PFSK-1 (cell line): ENCODE data around the gene MICU1.

Experiments used
- FOXP2 ChIP-seq: optimal IDR thresholded peaks from 2 replicates; pipeline ENCODE3; 2011; ENCODE audit warnings: borderline replicate concordance, control low read depth, inconsistent platforms; ENCODE audit not compliant: insufficient read depth; ENCODE audit errors: extremely low read length, extremely low read depth
- POLR2AphosphoS5 ChIP-seq: IDR thresholded peaks from 2 replicates; pipeline ENCODE4 v1.6.1; 2012; ENCODE audit warnings: low read depth, mild to moderate bottlenecking, control low read depth, low read length, moderate library complexity
- SIN3A ChIP-seq: IDR thresholded peaks from 2 replicates; pipeline ENCODE4 v1.6.1; 2012; ENCODE audit warnings: mild to moderate bottlenecking, low read length, moderate library complexity, borderline replicate concordance; ENCODE audit not compliant: insufficient read depth
- TAF1 ChIP-seq: IDR thresholded peaks from 2 replicates; pipeline ENCODE4 v1.6.1; 2012; ENCODE audit warnings: low read length, control low read depth, borderline replicate concordance; ENCODE audit not compliant: insufficient read depth
- TF ChIP-seq, protein P1 (sequence below), 2 experiments: IDR thresholded peaks; 2 replicates each; pipeline versions ENCODE4 v1.6.1 to v1.8.0; 2011 to 2012; ENCODE audit warnings: low read depth in 2 of 2, low read length in 2 of 2, control low read depth in 1 of 2, inconsistent platforms in 1 of 2, mild to moderate bottlenecking in 1 of 2, moderate library complexity in 1 of 2; ENCODE audit not compliant: insufficient read depth in 1 of 2

Gene MICU1

DNA sequence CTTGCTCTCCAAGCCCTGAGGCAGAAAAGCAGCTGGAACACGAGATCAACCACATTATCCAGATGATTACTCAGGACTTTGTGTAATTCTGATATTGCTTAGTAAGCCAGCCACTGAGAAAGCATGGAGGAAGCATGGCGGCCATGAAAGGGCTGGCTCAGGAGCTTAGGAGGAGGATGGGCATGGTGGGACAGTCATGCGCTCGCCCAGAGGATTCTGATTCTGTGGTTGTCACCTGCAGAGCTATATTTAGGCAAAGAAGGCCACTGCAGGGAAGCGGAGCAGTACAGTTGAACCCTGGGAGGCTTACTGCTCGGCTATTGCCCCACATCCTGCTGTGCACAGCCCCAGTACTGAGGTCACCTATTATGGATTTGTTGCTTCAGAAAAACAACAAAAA, 142.4 kb downstream of the MICU1 start:
- TF ChIP-seq FOXP2: no peak
- TF ChIP-seq TAF1: no peak
- TF ChIP-seq, protein P1, sequence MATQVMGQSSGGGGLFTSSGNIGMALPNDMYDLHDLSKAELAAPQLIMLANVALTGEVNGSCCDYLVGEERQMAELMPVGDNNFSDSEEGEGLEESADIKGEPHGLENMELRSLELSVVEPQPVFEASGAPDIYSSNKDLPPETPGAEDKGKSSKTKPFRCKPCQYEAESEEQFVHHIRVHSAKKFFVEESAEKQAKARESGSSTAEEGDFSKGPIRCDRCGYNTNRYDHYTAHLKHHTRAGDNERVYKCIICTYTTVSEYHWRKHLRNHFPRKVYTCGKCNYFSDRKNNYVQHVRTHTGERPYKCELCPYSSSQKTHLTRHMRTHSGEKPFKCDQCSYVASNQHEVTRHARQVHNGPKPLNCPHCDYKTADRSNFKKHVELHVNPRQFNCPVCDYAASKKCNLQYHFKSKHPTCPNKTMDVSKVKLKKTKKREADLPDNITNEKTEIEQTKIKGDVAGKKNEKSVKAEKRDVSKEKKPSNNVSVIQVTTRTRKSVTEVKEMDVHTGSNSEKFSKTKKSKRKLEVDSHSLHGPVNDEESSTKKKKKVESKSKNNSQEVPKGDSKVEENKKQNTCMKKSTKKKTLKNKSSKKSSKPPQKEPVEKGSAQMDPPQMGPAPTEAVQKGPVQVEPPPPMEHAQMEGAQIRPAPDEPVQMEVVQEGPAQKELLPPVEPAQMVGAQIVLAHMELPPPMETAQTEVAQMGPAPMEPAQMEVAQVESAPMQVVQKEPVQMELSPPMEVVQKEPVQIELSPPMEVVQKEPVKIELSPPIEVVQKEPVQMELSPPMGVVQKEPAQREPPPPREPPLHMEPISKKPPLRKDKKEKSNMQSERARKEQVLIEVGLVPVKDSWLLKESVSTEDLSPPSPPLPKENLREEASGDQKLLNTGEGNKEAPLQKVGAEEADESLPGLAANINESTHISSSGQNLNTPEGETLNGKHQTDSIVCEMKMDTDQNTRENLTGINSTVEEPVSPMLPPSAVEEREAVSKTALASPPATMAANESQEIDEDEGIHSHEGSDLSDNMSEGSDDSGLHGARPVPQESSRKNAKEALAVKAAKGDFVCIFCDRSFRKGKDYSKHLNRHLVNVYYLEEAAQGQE (IDR thresholded peaks at IDR 0.05; ENCODE audit: insufficient read depth in 1 of 2, low read depth in 2 of 2, low read length in 2 of 2): no peak
- TF ChIP-seq SIN3A: no peak
- TF ChIP-seq POLR2AphosphoS5: no peak

DNA sequence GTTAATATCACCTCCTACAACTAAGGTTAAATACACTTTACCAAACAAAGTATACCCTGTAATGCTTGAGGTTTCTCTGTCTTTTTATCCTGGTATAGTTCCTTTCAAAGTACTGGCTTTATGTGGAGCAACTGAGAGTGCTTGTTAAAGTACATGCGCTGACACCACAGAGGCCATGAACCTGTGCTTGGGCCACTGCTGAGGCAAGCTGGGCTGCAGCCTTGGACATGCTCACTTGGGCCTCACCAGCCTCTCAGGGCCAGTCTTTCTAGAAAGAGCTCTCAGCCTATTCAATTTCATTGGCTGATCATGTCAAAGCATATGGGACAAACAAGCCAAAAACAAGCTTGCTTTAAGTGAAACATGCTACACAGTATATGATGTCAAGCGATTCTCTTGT, 145.0 kb downstream of the MICU1 start:
- no peak for TF ChIP-seq FOXP2
- no peak for TF ChIP-seq SIN3A
- TF ChIP-seq, protein P1 (IDR thresholded peaks at IDR 0.05; ENCODE audit: insufficient read depth in 1 of 2, low read depth in 2 of 2, low read length in 2 of 2): no peak
- TF ChIP-seq POLR2AphosphoS5: no peak
- no peak for TF ChIP-seq TAF1

DNA sequence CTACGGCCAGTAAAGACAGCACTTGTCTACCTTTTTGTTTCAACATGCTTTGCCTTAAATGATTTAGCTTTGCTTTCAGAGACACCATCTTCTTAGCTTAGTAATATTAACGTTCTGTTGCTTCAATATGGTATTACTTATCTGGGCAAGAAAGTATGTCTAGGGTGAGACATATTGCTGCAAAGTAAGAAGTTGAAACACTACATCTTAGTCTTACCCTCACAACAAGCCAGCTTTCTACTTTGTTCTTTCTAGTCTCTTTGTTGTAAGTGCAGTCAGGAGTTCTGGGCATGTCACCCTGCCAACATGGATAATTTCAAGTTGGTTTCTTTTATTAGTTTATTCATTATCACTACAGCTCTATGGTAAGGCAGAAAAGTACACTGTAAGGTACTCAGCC, 148.4 kb downstream of the MICU1 start:
- TF ChIP-seq SIN3A (no peak), POLR2AphosphoS5 (no peak), FOXP2 (no peak), TAF1 (no peak)
- TF ChIP-seq, protein P1 (IDR thresholded peaks at IDR 0.05; ENCODE audit: insufficient read depth in 1 of 2, low read depth in 2 of 2, low read length in 2 of 2): no peak

DNA sequence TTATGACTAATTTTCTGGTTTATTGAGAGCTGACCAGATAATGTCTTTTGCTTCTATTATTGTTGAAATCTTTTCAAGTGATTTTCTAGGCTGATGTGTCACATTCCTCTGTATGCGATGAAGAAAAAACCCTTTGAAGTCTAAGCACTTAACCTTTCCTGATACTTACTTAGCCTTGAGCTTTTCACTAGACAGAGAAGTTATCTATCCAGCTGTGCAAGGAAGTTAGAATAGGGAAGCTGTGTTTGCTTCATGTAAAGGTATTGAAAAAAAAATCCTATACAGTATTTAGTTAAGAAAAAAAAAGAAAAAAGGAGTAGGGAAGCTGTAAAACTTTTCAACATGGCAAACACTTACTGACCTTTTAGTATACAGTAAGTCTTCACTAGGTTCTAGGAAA, 153.6 kb downstream of the MICU1 start:
- TF ChIP-seq SIN3A (no peak), FOXP2 (no peak), TAF1 (no peak), POLR2AphosphoS5 (no peak)
- TF ChIP-seq, protein P1 (IDR thresholded peaks at IDR 0.05; ENCODE audit: insufficient read depth in 1 of 2, low read depth in 2 of 2, low read length in 2 of 2): no peak

DNA sequence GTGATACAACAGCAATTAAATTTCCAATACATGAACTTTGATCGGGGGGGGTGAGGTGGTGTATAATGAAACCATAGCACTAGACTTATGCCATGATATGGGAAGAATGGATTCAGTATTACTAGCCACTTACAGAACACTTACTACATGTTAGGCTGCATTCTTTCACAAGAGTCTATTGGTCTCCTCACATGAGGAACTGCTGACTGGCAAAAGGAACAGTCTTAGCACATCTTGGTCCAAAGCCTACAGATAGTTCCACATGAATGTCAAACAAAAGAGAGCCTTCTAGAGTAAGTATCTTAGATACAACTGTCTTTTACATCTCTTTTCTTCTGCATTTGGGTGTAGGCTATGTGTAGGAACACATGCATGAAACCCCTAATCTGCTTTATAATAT, 155.2 kb downstream of the MICU1 start:
- TF ChIP-seq FOXP2 (no peak), TAF1 (no peak), POLR2AphosphoS5 (no peak), SIN3A (no peak)
- TF ChIP-seq, protein P1 (IDR thresholded peaks at IDR 0.05; ENCODE audit: insufficient read depth in 1 of 2, low read depth in 2 of 2, low read length in 2 of 2): no peak
